NCI-H2029 (cell line): ENCODE data around the gene FGF22.
"Not testable (repeated sequence)": the region's sequence is repeated elsewhere in the genome, so short reads cannot be mapped to it uniquely, and the experiment has no call there.

ENCODE experiments used
- DNase-seq: peaks from one replicate; lab custom pipeline; 2025; lab: John Stamatoyannopoulos, UW

The FGF22 gene

DNA sequence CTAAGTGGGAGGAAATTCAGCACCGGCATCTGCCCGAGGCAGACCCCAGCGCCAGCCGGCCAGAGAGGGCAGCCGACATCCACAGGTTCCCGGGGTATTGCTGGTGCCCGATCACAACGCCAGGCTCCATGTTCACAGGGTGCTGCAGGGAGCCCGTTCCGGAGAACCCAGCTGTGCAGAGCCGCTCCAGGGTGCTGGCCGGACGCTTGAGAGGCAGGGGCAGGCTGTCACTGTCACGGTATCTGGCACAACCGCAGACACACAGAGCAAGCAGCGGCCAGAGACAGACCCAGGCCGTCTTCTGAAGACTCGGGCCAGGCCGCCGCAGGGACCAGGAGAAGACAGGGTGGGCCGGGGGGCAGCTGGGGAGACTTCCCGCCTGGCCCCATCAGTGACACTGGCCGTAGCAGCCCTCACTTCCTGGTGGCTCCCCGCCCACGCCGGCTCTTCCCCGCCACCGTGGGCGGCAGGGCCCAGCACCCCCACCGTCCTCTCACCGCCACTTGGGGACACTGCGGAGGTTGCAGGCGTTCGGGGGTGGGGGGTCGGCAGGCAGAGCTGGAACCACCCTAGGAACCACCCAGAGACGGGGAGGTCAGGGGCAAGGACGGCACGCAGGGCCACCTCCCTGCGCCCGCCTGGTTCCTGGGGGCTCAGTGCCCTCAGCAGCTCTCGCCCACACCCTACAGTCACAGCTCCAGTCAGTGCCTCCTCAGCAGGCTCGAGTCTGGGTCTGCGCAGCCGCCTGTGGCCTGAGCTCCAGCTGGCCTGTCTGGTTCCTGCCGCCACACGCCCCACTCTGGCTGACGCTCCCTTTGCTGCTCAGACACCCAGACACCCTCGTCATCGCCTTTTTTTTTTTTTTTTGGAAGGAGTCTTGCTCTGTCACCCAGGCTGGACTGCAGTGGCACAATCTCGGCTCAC lies 19.5 kb downstream of the FGF22 start:
- DNase-seq = no peak

DNA sequence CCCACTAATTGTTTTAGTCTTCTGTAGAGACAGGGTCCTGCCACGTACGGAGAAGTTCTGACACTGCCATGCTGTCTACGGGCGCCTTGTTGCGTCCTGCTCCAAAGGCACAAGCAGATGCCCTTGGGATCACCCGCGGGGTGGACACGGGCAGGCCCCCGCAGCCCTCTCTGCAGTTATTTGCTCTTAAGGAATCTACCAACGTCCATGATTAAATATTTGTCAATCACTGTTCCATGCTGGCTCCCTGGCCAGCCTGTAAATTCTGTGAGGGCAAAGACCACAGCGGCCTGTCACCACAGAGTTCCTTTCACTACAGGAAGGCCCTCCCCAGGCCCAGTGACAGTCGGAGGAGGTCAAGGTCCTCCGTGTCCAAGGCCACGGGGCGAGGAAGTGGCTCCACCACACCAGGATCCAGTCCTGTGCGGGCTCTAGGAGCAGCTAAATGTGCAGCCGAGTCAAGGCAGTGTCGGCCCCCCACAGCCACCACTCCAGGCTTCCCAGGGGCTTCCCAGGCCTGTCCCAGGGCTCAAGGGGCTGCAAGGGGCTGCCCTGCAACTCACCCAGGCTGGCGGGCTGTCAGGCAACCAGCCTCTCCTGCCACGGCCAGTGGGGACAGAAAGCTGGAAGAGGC lies 21.2 kb downstream of the FGF22 start:
- DNase-seq = no peak

DNA sequence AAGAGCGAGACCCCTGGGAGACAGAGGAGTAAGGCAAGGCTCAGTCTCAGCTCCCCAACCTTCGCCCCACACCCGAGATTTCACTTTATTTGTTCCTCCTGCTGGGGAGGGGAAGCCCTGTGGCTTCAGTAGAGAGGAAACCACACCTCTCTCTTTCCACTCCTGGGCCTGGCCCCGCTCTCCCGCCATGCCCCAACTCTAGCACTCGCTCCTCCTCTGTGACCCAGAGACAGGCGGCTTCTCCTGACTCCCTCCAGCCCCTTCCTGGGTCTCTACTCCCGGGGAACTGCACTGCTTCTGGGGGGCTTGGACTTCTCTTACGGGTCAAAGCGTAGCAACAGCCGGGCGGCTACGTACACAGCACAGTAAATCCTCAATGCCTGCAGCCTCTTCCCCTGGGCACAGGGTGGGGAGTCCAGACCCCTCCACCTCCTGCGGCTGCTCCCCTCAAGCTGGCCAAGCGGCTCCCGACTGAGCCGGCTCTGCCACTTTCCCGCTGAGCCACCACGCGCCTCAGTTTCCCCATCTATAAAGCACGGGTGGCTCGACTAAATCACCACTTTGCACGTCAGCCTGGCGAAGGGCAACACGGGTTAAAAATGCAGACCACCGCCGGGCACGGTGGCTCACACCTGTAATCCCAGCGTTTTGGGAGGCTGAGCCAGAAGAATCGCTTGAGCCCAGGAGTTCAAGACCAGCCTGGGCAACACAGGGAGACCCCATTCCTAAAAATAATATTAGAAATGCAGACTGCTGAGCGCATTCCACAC lies 21.9 kb downstream of the FGF22 start:
- no peak for DNase-seq

DNA sequence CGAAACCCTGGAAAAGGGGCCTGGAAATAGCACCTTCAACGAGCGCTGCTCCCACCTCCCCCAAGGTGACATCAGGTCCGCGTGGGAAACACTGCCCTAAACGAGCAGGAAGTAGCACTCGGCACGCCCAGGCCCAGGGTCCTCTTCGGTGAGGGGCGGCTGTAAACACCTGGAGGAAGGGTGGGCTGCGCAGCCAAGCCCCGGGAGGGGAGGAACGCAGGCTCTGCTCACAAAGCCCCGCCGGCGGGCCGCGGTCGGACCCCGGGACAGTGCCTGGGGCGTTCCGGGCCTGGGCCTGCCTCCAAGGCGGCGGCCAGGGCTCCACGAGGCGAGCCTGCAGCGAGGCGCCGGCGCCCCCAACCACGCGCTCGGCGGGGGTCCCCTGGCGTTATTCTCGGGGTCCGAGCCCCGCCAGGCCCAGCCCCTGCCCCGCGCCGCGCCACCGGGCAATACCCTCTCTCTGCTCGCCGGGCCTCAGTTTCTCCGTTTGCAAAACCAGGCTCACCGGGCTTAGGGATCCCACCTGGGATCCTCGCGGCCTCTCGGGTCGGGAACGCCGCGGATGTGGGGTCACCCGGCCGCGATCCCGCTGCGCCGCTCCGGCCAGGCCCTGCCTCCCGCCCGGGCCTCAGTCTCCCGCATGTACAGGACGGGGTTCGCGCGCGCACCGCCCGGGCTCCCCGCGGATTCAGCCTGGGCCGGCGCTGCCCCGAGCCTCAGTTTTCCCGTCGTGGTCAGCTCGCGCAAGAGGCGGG lies 22.7 kb downstream of the FGF22 start:
- peak; percentile 55 for DNase-seq

DNA sequence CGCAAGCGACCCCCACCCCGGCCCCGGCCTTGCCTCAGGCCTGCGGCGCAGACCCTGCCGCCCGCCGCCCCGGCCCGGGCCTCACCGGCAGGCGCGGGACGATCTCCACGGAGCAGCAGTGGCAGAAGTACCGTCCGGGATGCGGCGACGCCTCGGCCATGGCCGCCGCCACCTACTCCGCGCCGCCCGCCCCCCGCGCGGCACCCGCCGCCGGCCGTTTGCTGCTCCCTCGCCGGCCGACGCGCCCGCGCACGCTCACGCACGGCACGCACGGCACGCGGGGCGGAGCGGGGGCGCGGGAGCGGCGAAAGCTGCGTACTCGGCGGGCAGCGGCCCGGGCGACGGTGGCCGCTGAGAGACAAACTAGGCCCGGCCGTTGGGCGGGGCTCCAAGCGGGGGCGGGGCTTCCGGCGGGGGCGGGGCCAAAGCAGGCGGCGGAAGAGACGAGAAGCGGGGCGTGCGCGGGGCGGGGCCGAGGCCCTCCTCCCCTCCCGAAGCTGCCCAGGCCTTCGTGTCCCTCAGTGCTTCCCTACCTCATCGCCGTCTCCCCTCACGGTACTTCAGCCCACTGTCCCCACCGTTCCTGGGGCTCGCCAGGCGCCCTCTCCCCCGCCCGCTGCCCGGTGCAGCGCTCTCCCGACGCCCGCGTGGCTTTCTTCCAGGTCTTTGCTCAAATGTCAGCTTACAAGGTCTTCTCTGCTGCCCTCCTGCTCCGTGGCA lies 23.4 kb downstream of the FGF22 start, which contains the start of gene RNF126:
Gene RNF126 (minus strand): TSS at position 253 of the 720 bp plus-strand sequence. CDS start 93 bp downstream, at position 160.
- DNase-seq = peak; percentile 86

DNA sequence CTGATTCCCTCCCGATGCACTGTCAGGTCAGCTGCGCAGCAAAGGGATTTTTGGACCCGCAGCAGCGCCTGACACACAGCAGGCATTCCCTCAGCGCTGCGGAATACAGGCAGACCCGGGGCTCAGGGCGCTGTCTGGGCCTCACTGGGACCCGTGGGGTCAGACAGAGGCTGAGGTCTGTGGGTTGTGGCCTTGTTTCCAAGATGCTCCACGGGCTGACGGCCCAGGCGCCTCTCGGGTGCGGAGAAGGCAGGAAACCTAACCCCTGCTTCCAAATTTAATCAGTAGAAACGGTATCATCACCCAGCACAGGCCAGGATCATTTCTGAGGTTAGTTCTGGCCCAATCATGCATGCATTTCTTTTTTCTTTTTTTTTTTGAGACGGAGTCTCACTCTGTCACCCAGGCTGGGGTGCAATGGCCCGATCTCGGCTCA lies 24.0 kb downstream of the FGF22 start:
- DNase-seq = no peak

DNA sequence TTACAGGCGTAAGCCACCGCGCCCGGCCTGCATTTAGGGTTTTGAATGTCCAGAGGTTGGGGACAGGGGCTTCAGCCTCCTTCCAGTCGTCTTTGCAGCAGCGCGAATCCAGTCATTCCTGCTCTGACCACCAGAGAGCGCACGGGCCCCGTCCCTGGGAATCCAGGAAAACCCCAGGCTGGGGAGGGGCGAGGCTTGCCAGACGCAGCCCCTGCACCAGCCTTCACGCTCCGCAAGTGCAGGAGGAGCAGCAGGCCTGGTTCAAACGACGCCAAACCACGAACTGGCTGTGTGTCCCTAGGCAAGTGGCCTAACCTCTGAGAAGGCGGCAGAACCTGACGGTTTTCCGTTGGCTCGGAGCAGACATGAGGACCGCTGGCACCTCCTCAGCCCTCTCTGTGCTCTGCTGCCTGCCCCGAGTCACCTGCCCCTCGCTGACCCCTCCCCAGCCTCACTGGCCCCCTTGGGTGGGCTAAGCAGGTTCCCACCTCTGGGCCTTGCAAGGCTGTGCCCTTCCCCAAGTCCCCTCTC lies 25.3 kb downstream of the FGF22 start:
- peak; percentile 67 for DNase-seq

DNA sequence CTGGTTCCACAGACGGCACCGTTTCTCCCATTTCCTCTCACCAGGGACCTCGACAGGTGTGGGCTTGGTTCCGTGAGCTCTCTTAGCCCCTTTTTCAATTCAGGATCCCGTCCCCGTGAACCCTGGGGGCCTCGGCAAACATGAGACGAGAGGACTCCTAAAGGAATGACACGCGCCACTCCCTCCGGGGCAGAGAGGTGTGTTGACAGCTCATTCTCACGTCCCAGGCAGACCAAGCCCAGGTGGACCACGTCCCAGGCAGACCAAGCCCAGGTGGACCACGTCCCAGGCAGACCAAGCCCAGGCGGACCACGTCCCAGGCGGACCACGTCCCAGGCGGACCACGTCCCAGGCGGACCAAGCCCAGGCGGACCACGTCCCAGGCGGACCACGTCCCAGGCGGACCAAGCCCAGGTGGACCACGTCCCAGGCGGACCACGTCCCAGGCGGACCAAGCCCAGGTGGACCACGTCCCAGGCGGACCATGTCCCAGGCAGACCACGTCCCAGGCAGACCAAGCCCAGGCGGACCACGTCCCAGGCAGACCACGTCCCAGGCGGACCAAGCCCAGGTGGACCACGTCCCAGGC lies 27.4 kb downstream of the FGF22 start:
- DNase-seq = not testable (repeated sequence)

DNA sequence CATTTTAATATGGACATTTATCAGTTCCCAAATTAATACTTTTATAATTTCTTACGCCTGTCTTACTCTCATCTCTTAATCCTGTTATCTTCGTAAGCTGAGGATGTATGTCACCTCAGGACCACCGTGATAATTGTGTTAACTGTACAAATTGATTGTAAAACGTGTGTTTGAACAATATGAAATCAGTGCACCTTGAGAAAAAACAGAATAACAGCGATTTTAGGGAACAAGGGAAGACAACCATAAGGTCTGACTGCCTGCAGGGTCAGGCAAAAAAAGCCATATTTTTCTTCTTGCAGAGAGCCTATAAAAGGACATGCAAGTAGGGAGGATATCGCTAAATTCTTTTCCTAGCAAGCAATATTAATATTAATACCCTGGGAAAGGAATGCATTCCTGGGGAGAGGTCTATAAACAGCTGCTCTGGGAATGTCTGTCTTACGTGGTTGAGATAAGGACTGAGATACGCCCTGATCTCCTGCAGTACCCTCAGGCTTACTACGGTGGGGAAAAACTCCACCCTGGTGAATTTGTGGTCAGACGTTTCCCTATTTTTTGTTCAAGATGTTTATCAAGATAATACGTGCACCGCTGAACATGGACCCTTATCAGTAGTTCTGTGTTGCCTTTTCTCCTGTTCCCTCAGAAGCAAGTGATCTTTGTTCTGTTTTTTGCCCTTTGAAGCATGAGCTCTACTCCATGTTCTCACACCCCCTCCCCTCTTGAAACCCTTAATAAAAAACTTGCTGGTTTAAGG lies 29.2 kb downstream of the FGF22 start:
- not testable (repeated sequence) for DNase-seq

DNA sequence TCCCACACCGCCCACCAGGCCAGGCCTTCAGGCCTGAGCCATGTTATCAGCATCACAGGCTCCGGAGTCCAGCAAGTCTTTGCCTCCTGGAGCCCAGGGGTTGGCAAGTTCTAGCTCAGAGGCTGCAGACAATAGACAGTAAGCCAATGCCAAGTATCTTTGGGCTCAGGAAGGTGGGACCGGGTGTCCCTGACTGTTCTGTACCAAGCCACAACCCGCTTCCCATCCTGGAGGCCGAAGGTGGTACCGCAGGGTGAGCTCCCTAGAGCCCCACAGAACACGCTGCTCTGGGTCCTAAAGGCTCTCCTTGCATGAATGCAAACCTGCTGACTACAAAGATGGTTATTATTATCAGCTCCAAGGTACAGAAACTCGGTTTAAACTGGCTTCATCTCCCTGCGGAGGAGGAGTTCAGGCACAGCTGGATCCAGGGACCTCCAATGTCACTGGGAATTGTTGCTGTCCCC lies 31.0 kb downstream of the FGF22 start:
- DNase-seq = no peak

DNA sequence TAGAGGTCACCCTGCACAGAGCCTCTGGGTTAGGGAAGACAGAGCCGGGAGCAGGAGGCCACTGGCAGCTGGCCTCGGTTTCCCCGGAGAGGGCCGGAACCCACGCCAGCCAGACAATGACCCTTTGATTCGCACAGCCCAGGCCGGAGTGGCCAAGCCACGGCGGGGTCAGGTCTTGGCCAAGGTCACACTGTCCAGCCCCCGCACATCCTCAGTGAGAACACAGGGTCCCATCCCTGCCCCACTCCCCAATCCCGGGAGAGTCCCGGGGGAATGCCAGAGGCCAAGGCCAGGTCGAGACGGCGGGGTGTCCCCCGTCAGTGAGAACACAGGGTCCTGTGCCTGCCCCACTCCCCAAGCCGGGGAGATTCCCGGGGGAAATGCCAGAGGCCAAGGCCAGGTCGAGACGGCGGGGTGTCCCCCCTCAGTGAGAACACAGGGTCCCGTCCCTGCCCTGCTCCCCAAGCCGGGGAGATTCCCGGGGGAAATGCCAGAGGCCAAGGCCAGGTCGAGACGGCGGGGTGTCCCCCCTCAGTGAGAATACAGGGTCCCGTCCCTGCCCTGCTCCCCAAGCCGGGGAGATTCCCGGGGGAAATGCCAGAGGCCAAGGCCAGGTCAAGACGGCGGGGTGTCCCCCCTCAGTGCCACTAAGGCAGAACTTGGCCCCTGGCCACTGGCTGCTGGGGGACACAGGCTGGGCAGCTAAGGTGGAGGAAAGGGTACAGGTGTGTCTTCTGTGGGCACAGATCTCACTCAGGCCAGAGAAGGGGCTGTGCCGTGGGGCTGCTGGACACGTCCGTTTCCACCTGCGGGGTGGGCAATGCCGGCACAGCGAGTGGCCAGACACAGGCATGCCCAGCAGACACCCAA lies 34.8 kb downstream of the FGF22 start:
- DNase-seq = no peak

DNA sequence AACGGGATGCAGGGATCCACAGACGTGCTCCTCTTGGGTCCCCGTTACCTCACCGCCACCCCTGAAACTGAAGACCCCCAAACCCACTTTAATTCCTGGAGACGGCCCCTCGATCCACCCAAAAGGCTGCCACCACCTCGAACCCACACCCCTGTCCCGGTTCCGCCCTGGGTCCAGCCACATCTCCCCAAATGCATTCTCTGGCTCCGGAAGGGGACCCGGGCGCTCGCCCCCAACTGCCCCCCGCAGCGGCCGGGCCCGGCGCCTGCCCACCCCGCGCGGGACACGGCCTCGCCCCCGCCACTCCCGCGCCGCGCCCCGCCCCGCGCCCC lies 36.3 kb downstream of the FGF22 start:
- DNase-seq = no peak

DNA sequence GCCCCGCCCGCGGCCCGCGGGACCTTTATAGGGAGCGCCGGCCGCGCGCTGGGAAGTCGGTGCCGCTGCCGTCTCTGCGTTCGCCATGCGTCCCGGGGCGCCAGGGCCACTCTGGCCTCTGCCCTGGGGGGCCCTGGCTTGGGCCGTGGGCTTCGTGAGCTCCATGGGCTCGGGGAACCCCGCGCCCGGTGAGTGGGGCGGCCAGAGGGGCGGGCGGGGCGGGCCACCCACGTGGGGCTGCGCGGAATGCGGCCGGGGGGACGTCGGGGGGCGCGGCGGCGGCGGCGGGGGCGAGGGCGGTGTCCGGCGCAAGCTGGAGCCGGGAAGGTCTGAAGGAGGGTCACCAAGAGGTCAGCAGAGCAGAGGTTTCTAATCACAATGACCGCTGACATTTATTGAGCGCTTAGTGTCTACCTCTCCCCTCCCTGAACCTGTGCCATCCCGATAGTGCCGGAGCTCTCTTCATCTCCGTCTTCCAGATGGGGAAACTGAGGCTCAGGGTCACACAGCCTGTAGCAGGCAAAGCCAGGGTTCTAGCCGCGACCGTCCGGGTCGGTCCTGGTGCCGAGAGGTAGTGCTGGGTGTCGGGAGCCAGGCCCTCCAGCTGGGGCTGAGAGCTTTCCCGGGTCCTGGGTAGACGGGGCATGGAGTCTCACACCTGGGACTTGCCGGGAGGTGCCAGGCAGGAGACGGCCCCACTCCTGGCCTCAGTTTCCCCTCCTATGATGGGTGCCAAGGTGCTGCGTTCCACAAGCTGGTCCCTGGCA lies 36.8 kb downstream of the FGF22 start, which contains the start of gene FSTL3:
Gene FSTL3 (plus strand): TSS at position 54 of the 767 bp plus-strand sequence. CDS start 32 bp downstream, at position 86.
- no peak for DNase-seq

DNA sequence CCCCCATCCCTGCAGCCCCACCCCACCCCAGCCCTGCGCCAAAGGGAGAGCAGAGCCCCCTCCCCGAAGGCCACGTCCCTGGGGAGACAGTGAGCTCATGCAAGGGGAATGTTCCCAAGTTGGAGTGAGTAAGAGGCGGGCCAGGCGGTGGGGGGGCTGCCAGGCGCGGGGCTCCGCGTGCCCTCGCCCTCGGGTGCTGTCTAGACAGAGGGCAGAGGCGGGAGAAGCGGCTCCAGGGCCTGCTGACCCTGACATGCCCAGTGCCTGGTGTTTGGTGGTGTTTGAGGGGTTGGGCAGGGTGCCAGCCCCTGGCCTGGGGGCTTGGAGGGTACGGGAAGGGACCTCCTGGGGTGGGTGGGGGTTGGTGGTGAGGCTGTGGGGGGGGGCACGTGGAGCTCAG lies 37.5 kb downstream of the FGF22 start:
- no peak for DNase-seq

DNA sequence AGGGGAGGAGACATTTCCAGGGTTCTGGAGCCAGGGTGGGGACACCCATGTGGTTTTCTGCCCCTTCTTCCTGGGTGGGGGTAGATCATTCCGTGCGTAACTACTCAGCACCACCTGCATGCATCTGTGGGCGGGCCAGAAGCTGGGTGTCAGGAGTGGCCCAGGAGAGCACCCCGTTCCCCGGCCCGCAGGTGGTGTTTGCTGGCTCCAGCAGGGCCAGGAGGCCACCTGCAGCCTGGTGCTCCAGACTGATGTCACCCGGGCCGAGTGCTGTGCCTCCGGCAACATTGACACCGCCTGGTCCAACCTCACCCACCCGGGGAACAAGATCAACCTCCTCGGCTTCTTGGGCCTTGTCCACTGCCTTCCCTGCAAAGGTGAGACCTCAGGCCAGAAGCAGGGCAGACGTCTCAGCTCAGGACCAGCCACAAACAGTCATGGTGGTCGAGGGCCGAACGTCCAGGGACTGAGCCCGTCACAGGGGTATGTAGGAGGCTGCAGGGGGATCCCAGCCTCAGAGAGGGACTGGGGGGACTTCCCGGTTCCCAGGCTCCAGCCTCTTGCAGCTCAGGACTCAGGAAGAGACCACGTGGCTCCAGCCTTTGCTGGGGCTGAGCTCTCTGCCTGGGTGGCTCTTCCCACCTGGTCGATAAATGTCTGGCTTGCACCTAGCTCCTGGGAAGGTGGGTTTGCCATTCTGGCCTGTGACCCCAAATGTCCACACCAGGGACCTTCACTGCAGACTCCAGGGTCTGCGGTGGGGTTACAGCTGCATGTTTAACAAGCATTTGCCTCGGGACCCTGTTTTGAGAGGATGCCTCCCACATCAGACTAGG lies 38.1 kb downstream of the FGF22 start:
- no peak for DNase-seq

DNA sequence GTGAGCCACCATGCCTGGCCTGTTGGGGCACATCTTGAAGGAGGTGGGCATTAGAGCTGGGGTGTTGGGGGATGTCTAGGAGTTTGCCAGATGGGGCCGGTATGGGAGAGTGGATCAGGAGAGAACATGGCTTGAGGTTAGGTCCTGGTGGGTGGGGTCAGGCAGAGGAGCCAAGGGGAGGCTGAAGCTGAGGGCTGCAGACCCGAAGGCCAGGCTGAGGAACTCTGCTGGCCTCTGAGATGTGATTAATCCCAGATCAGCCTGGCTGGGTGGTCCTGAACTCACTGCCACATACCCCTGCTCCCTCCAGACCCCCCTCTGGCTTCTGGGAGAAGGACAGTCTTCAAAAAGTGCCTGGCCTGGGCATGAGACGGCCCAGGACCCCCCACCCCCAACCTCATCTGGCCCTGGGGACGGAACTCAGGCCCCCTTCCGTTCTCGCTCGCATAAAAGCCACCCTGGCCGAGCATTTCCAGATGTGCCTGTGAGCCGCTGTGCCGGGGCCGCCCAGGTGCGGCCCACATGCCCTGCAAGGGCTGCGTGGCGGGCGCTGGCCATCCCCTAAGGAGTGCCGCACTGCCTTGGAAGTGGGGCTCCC lies 39.2 kb downstream of the FGF22 start:
- DNase-seq = no peak
